Mesodermal cell (in vitro differentiated cells): ENCODE results near the gene CC2D1A.

Experiments used
- H3K27ac ChIP-seq: 2 replicates; pipeline ENCODE4 v1.7.0; 2013; ENCODE audit warnings: mild to moderate bottlenecking, low read depth, low read length, moderate library complexity; ENCODE audit not compliant: severe bottlenecking
- H3K36me3 ChIP-seq: 2 replicates; pipeline ENCODE4 v1.7.1; 2013; ENCODE audit warnings: mild to moderate bottlenecking, low read length, moderate library complexity; ENCODE audit not compliant: control insufficient read depth, insufficient read depth
- H3K4me1 ChIP-seq: one replicate; pipeline ENCODE4 v1.7.1; 2013; ENCODE audit warnings: mild to moderate bottlenecking, low read length; ENCODE audit not compliant: insufficient read depth, control insufficient read depth, poor library complexity, severe bottlenecking
- H3K4me3 ChIP-seq: 2 replicates; pipeline ENCODE4 v1.7.0; 2013; ENCODE audit warnings: low read length, control low read depth, mild to moderate bottlenecking; ENCODE audit not compliant: insufficient read depth, poor library complexity, severe bottlenecking; ENCODE audit errors: extremely low read depth
- H3K9me3 ChIP-seq: 2 replicates; pipeline ENCODE4 v1.7.1; 2013; ENCODE audit warnings: mild to moderate bottlenecking, low read length, moderate library complexity; ENCODE audit not compliant: control insufficient read depth
- whole genome bisulfite sequencing, 2 experiments: methylation state at CpG; one replicate each; pipeline ENCODE4 v1.1.5; 2013; ENCODE audit warnings: missing lambda C conversion rate in 2 of 2; ENCODE audit not compliant: insufficient coverage in 2 of 2; 5-methylcytosine and 5-hydroxymethylcytosine counted together

CC2D1A gene

GRCh38 chr19:13887517-13887916 is 18.5 kb upstream of the CC2D1A start:
- H3K9me3 ChIP-seq, result no peaks in the 10 kb centered on the region
- H3K4me3 ChIP-seq, result no peak overlapping the region
- no peaks in the 10 kb centered on the region for H3K4me1 ChIP-seq
- no peaks in the 10 kb centered on the region for H3K36me3 ChIP-seq
- no peak overlapping the region for H3K27ac ChIP-seq
- WGBS, 2 experiments, result 89 to 92% methylated on average over 5 of the region's 5 CpGs

GRCh38 chr19:13888281-13888680 is 17.7 kb upstream of the CC2D1A start:
- 90 to 91% methylated on average over 9 to 16 of the region's 16 CpGs for WGBS, 2 experiments

GRCh38 chr19:13890136-13890535 is 15.9 kb upstream of the CC2D1A start:
- no peak overlapping the region for H3K27ac ChIP-seq
- WGBS, 2 experiments, result 92 to 93% methylated on average over 8 to 13 of the region's 13 CpGs
- no peaks in the 10 kb centered on the region for H3K36me3 ChIP-seq
- H3K9me3 ChIP-seq, result no peaks in the 10 kb centered on the region
- H3K4me1 ChIP-seq, result no peaks in the 10 kb centered on the region
- H3K4me3 ChIP-seq, result no peak overlapping the region

More at GRCh38 chr19:13888281-13888680, 17.7 kb upstream of the CC2D1A start:
- H3K27ac ChIP-seq, result no peak overlapping the region
- H3K4me3 ChIP-seq, result no peak overlapping the region
- no peaks in the 10 kb centered on the region for H3K36me3 ChIP-seq
- H3K4me1 ChIP-seq, result no peaks in the 10 kb centered on the region
- no peaks in the 10 kb centered on the region for H3K9me3 ChIP-seq

GRCh38 chr19:13892870-13893269 is 13.1 kb upstream of the CC2D1A start:
- Histone ChIP-seq H3K36me3 (no peaks in the 10 kb centered on the region), H3K4me1 (no peaks in the 10 kb centered on the region), H3K27ac (no peak overlapping the region), H3K4me3 (no peak overlapping the region), H3K9me3 (no peaks in the 10 kb centered on the region)
- 78% methylated on average over 6 to 9 of the region's 9 CpGs for WGBS, 2 experiments

GRCh38 chr19:13894552-13894951 is 11.4 kb upstream of the CC2D1A start:
- H3K4me3 ChIP-seq, result no peak overlapping the region
- H3K9me3 ChIP-seq, result no peaks in the 10 kb centered on the region
- H3K27ac ChIP-seq, result no peak overlapping the region
- 76 to 92% methylated on average over 2 to 3 of the region's 5 CpGs for WGBS, 2 experiments
- H3K4me1 ChIP-seq, result no peaks in the 10 kb centered on the region
- no peaks in the 10 kb centered on the region for H3K36me3 ChIP-seq

GRCh38 chr19:13896227-13896626 is 9.8 kb upstream of the CC2D1A start:
- no peaks in the 10 kb centered on the region for H3K9me3 ChIP-seq

GRCh38 chr19:13899393-13899792 is 6.6 kb upstream of the CC2D1A start:
- Histone ChIP-seq H3K36me3 (no peaks in the 10 kb centered on the region), H3K4me3 (no peak overlapping the region), H3K4me1 (no peaks in the 10 kb centered on the region), H3K27ac (no peak overlapping the region), H3K9me3 (no peaks in the 10 kb centered on the region)
- 91 to 93% methylated on average over 6 to 10 of the region's 10 CpGs for WGBS, 2 experiments

More at GRCh38 chr19:13896227-13896626, 9.8 kb upstream of the CC2D1A start:
- Histone ChIP-seq H3K4me3 (no peak overlapping the region), H3K4me1 (no peaks in the 10 kb centered on the region), H3K36me3 (no peaks in the 10 kb centered on the region), H3K27ac (no peak overlapping the region)
- no CpG with 5 or more reads among the region's 2 CpGs for WGBS, 2 experiments

GRCh38 chr19:13899912-13900584 is 6.0 kb upstream of the CC2D1A start:
- no peaks in the 10 kb centered on the region for H3K9me3 ChIP-seq
- no peak overlapping the region for H3K4me3 ChIP-seq
- 80 to 90% methylated on average over 3 to 5 of the region's 5 CpGs for WGBS, 2 experiments
- H3K4me1 ChIP-seq, result no peaks in the 10 kb centered on the region
- H3K36me3 ChIP-seq, result no peaks in the 10 kb centered on the region
- H3K27ac ChIP-seq, result no peak overlapping the region

- H3K4me3 ChIP-seq, result no peak overlapping the region
- no peak overlapping the region for H3K27ac ChIP-seq
- no peaks in the 10 kb centered on the region for H3K9me3 ChIP-seq
- H3K36me3 ChIP-seq, result no peaks in the 10 kb centered on the region
- H3K4me1 ChIP-seq, result peaks cover 2% of the 10 kb centered on the region
- 86 to 87% methylated on average over 3 to 4 of the region's 4 CpGs for WGBS, 2 experiments
These were observed 2.9 kb upstream of the CC2D1A start for GRCh38 chr19:13902993-13903555.

GRCh38 chr19:13906521-13906904 is 512 bp downstream of the CC2D1A start:
- H3K36me3 ChIP-seq, result peaks cover 6% of the 10 kb centered on the region
- no peak overlapping the region for H3K27ac ChIP-seq
- H3K4me3 ChIP-seq, result peak overlapping the region; percentile 66
- H3K4me1 ChIP-seq, result peaks cover 2% of the 10 kb centered on the region
- 36 to 39% methylated on average over 4 to 6 of the region's 13 CpGs for WGBS, 2 experiments
- no peaks in the 10 kb centered on the region for H3K9me3 ChIP-seq

- Histone ChIP-seq H3K36me3 (peaks cover 6% of the 10 kb centered on the region), H3K27ac (no peak overlapping the region), H3K4me3 (peak overlapping the region; percentile 66), H3K4me1 (peaks cover 2% of the 10 kb centered on the region), H3K9me3 (no peaks in the 10 kb centered on the region)
- WGBS, 2 experiments, result 91 to 100% methylated on average over 3 of the region's 5 CpGs
These were observed 909 bp downstream of the CC2D1A start for GRCh38 chr19:13906910-13907309.
